Measurements from ENCODE around the gene CD68.

CD68 gene

DNA sequence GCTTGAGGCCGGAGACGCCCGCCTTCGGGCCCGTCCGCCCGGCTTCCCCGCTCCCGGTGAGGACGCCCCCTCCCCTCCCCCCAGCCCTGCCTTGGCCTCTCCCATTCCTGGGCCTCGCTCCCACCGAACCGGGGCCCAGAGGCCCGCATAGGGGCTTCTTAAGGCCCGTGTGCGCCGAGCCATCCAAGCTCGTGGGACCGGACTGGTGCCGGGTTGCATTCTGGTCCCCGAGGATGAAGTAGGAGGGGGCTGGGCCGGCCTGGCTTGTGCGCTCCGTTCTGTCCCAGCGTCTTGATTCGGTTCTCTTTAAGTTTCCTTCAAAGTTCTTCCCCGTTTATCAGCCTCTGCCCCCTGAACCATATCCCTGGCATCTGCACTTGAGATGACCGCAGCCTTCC, 17.2 kb upstream of the CD68 start:
- peak overlapping the region; percentile 95 for H3K9ac ChIP-seq (ENCODE audit: insufficient read length)
- H3K36me3 ChIP-seq (ENCODE audit: insufficient read depth, low read length), result peaks cover 38% of the 10 kb centered on the region
- TF ChIP-seq EZH2 (IDR thresholded peaks at IDR 0.05) (no peak), POLR2AphosphoS5 (IDR thresholded peaks at IDR 0.05; ENCODE audit: borderline replicate concordance, low read depth, low read length) (no peak), FOXP2 (optimal IDR thresholded peaks at IDR 0.05; ENCODE audit: control extremely low read depth, extremely low read length, insufficient read depth) (no peak)
- H3K4me3 ChIP-seq, result peak overlapping the region; percentile 98
- DNase-seq (ENCODE audit: low read depth, low spot score), result no peak
- H3K9me3 ChIP-seq (ENCODE audit: low read depth, low read length), result no peaks in the 10 kb centered on the region
- H3K27ac ChIP-seq, result peak overlapping the region; percentile 60; the same call in 1 of the 2 replicates

DNA sequence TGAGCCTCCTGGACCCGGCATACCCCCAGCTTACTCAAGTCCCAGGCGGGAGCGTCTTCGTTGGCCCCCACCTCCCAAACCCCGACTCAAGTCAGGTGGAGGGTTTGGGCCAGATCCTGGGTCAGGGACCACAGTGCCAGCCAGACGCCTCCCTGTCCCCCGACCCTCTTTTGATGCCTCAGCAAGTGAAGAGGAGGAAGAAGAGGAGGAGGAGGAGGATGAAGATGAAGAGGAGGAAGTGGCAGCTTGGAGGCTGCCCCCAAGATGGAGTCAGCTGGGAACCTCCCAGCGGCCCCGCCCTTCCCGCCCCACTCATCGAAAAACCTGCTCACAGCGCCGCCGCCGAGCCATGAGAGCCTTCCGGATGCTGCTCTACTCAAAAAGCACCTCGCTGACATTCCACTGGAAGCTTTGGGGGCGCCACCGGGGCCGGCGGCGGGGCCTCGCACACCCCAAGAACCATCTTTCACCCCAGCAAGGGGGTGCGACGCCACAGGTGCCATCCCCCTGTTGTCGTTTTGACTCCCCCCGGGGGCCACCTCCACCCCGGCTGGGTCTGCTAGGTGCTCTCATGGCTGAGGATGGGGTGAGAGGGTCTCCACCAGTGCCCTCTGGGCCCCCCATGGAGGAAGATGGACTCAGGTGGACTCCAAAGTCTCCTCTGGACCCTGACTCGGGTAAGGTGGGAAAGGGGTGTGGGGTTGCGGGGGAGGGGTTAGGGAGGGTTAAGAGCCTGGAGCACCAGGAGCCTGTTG, 16.1 kb upstream of the CD68 start:
- peak overlapping the region; percentile 98 for H3K4me3 ChIP-seq
- H3K9ac ChIP-seq (ENCODE audit: insufficient read length), result peak overlapping the region; percentile 95
- TF ChIP-seq FOXP2 (optimal IDR thresholded peaks at IDR 0.05; ENCODE audit: control extremely low read depth, extremely low read length, insufficient read depth) (no peak), EZH2 (IDR thresholded peaks at IDR 0.05) (no peak), POLR2AphosphoS5 (IDR thresholded peaks at IDR 0.05; ENCODE audit: borderline replicate concordance, low read depth, low read length) (no peak)
- H3K27ac ChIP-seq, result no peak overlapping the region
- peaks cover 43% of the 10 kb centered on the region for H3K36me3 ChIP-seq (ENCODE audit: insufficient read depth, low read length)
- H3K9me3 ChIP-seq (ENCODE audit: low read depth, low read length), result no peaks in the 10 kb centered on the region
- DNase-seq (ENCODE audit: low read depth, low spot score), result no peak

DNA sequence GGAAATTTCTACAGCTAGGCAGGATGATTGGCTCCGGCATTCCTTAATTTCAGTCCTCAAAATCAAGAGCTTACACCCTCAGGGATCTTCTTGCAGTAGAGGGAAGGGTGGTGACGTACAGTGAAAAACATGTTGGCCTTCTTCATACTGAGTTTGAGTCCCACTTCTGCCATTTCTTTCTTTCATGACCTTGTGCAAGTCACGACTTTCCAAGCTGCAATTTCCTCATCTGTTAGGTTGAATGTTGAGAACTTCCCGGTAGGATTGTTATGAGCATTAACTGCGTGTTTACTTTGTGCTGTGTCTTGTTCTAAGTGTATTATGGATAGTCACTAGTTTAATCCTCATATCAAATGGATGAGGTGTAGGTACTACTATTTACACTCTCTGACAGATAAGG, 9.9 kb upstream of the CD68 start:
- H3K36me3 ChIP-seq (ENCODE audit: insufficient read depth, low read length), result peaks cover 74% of the 10 kb centered on the region
- H3K27ac ChIP-seq, result peak overlapping the region; percentile 36; the same call in 1 of the 2 replicates
- H3K9ac ChIP-seq (ENCODE audit: insufficient read length), result no peak overlapping the region
- H3K9me3 ChIP-seq (ENCODE audit: low read depth, low read length), result no peaks in the 10 kb centered on the region
- TF ChIP-seq FOXP2 (optimal IDR thresholded peaks at IDR 0.05; ENCODE audit: control extremely low read depth, extremely low read length, insufficient read depth) (no peak), POLR2AphosphoS5 (IDR thresholded peaks at IDR 0.05; ENCODE audit: borderline replicate concordance, low read depth, low read length) (no peak), EZH2 (IDR thresholded peaks at IDR 0.05) (no peak)
- no peak overlapping the region for H3K4me3 ChIP-seq
- no peak for DNase-seq (ENCODE audit: low read depth, low spot score)

- Histone ChIP-seq H3K9ac (ENCODE audit: insufficient read length) (no peak overlapping the region), H3K4me3 (no peak overlapping the region), H3K36me3 (ENCODE audit: insufficient read depth, low read length) (peaks cover 74% of the 10 kb centered on the region), H3K27ac (no peak overlapping the region), H3K9me3 (ENCODE audit: low read depth, low read length) (no peaks in the 10 kb centered on the region)
- TF ChIP-seq POLR2AphosphoS5 (IDR thresholded peaks at IDR 0.05; ENCODE audit: borderline replicate concordance, low read depth, low read length) (no peak), EZH2 (IDR thresholded peaks at IDR 0.05) (no peak), FOXP2 (optimal IDR thresholded peaks at IDR 0.05; ENCODE audit: control extremely low read depth, extremely low read length, insufficient read depth) (no peak)
- DNase-seq (ENCODE audit: low read depth, low spot score), result no peak
Observed at GRCh38 chr17:7570351-7570750, 9.1 kb upstream of the CD68 start.

DNA sequence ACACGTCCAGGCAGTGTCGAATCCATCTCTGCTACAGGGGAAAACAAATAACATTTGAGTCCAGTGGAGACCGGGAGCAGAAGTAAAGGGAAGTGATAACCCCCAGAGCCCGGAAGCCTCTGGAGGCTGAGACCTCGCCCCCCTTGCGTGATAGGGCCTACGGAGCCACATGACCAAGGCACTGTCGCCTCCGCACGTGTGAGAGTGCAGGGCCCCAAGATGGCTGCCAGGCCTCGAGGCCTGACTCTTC, 7.2 kb upstream of the CD68 start:
- Histone ChIP-seq H3K27ac (peak overlapping the region; percentile 91), H3K4me3 (peak overlapping the region; percentile 93), H3K9ac (ENCODE audit: insufficient read length) (peak overlapping the region; percentile 92), H3K36me3 (ENCODE audit: insufficient read depth, low read length) (peaks cover 75% of the 10 kb centered on the region), H3K9me3 (ENCODE audit: low read depth, low read length) (no peaks in the 10 kb centered on the region)
- no peak for DNase-seq (ENCODE audit: low read depth, low spot score)
- TF ChIP-seq FOXP2 (optimal IDR thresholded peaks at IDR 0.05; ENCODE audit: control extremely low read depth, extremely low read length, insufficient read depth), result no peak
- no peak for TF ChIP-seq POLR2AphosphoS5 (IDR thresholded peaks at IDR 0.05; ENCODE audit: borderline replicate concordance, low read depth, low read length)
- no peak for TF ChIP-seq EZH2 (IDR thresholded peaks at IDR 0.05)

DNA sequence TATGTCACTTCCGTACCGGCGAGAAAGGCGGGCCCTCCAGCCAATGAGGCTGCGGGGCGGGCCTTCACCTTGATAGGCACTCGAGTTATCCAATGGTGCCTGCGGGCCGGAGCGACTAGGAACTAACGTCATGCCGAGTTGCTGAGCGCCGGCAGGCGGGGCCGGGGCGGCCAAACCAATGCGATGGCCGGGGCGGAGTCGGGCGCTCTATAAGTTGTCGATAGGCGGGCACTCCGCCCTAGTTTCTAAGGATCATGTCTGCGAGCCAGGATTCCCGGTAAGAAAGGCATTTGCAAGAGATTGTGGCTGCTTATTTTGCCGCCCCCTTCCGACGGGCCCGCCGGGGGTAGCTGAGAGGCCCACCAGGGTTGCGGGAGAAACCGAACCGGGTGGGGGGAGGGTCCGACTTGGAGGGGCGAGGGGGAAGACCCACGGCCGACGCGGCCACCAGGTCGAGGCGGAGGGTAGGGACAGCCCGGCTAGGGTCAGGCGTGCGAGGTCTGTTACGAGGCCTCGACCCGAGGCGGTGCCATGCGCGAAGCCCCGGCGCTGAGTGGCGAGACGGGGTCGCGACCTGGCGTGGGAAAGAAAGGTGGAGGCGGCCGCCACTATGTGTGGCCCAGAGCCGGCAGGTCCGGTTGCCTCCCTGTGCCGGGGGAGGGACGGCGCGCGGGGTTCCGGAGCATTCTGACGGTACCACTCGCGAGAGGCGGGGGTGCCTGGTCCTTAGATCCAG, 6.7 kb upstream of the CD68 start:
- H3K36me3 ChIP-seq (ENCODE audit: insufficient read depth, low read length), result peaks cover 76% of the 10 kb centered on the region
- no peak for TF ChIP-seq FOXP2 (optimal IDR thresholded peaks at IDR 0.05; ENCODE audit: control extremely low read depth, extremely low read length, insufficient read depth)
- peak; percentile 99 for TF ChIP-seq POLR2AphosphoS5 (IDR thresholded peaks at IDR 0.05; ENCODE audit: borderline replicate concordance, low read depth, low read length)
- TF ChIP-seq EZH2 (IDR thresholded peaks at IDR 0.05), result no peak

DNA sequence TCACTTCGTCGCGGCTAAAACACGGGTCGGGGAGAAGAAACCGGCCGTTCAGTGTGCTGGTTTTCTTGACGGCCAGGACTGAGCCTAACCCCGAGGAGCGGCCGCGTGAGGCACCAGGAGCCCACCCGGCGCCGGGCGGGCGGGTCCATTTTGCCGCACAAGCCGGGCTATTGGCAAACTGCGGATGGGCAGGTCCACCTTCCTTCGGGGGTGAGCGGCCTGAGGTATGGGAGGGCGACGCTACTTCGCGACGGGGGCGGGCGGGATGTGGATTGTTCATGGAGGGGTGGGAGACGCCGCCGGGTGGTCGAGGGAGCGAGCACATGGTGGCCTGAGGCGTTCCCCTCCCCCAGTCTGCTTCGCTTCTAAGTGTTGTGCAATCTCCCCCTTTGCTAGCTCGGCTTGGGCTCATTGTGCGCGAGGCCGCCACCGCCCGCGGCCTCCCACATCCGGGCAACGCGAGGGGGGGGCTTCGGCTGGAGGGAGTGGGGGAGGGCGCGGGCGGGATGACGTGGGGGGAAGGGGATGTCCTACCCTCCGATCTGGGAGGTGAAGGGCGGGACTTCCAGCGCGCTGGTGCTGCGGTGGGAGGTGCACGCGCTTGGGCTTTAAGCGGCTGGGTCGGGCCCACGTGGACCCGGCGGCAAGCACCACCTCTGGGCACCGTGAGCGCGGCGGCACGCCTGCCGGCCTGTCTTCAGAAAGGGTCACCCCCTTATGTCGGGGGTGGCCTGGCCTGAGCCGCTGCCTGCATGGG, 5.9 kb upstream of the CD68 start:
- Histone ChIP-seq H3K9ac (ENCODE audit: insufficient read length) (peak overlapping the region; percentile 100), H3K36me3 (ENCODE audit: insufficient read depth, low read length) (peaks cover 81% of the 10 kb centered on the region), H3K4me3 (peak overlapping the region; percentile 99), H3K9me3 (ENCODE audit: low read depth, low read length) (no peaks in the 10 kb centered on the region), H3K27ac (peak overlapping the region; percentile 98)
- no peak for DNase-seq (ENCODE audit: low read depth, low spot score)
- peak; percentile 18; the same call in 1 of the 2 replicates for TF ChIP-seq POLR2AphosphoS5 (IDR thresholded peaks at IDR 0.05; ENCODE audit: borderline replicate concordance, low read depth, low read length)
- no peak for TF ChIP-seq EZH2 (IDR thresholded peaks at IDR 0.05)
- no peak for TF ChIP-seq FOXP2 (optimal IDR thresholded peaks at IDR 0.05; ENCODE audit: control extremely low read depth, extremely low read length, insufficient read depth)

More for the DNA sequence above, 6.7 kb upstream of the CD68 start:
- H3K9ac ChIP-seq (ENCODE audit: insufficient read length), result peak overlapping the region; percentile 100
- DNase-seq (ENCODE audit: low read depth, low spot score), result peak; percentile 77
- no peaks in the 10 kb centered on the region for H3K9me3 ChIP-seq (ENCODE audit: low read depth, low read length)
- H3K27ac ChIP-seq, result peak overlapping the region; percentile 98
- peak overlapping the region; percentile 99 for H3K4me3 ChIP-seq

Data from SK-N-MC (cell line).